Stimulated activated CD8-positive, alpha-beta memory T cell treated with anti-CD3 and anti-CD28 coated beads, Interleukin-15, amount 100 ng/mL, for 4 hours (primary cell): ENCODE data around the gene CRYBB1.

Experiments used
- DNase-seq, 2 donors: peaks; one replicate each; pipeline ENCODE4 v3.0.0-alpha.2; 2020; ENCODE audit warnings: low read depth in 2 of 2

Gene CRYBB1

GRCh38 chr22:26553056-26553752 lies 64.6 kb downstream of the CRYBB1 start:
- no peak for DNase-seq

- no peak for DNase-seq
Observed at GRCh38 chr22:26552466-26552865, 65.4 kb downstream of the CRYBB1 start.

- no peak for DNase-seq
Observed at GRCh38 chr22:26551568-26551967, 66.3 kb downstream of the CRYBB1 start.

- no peak for DNase-seq
Observed at GRCh38 chr22:26550498-26551033, 67.3 kb downstream of the CRYBB1 start.

- no peak for DNase-seq
Observed at GRCh38 chr22:26549902-26550497, 67.8 kb downstream of the CRYBB1 start.
